Neuronal stem cell (in vitro differentiated cells): ENCODE results near the gene PCCB.

ENCODE experiments used
- DNase-seq: peaks from one replicate; pipeline ENCODE4 v3.0.0-alpha.2; 2013; ENCODE audit warnings: low spot score
- H2AFZ ChIP-seq: one replicate; pipeline ENCODE4 v1.6.1; 2013; ENCODE audit warnings: mild to moderate bottlenecking, low read length, inconsistent platforms
- H2AK5ac ChIP-seq: 2 replicates; pipeline ENCODE4 v1.6.1; 2013; ENCODE audit warnings: low read depth, mild to moderate bottlenecking, inconsistent platforms, low read length, moderate library complexity, mixed read lengths
- H2BK120ac ChIP-seq: 2 replicates; pipeline ENCODE4 v1.6.1; 2013; ENCODE audit warnings: low read depth, mild to moderate bottlenecking, inconsistent platforms, low read length, moderate library complexity, mixed read lengths
- H2BK12ac ChIP-seq: one replicate; pipeline ENCODE4 v1.6.1; 2013; ENCODE audit warnings: low read length, inconsistent platforms
- H2BK15ac ChIP-seq: 2 replicates; pipeline ENCODE4 v1.6.1; 2013; ENCODE audit warnings: mild to moderate bottlenecking, low read length, inconsistent platforms, mixed read lengths
- H2BK5ac ChIP-seq: one replicate; pipeline ENCODE4 v1.6.1; 2013; ENCODE audit warnings: inconsistent platforms, mild to moderate bottlenecking, low read length, moderate library complexity
- H3K14ac ChIP-seq: one replicate; pipeline ENCODE4 v1.6.1; 2013; ENCODE audit warnings: low read length, inconsistent platforms
- H3K18ac ChIP-seq: 2 replicates; pipeline ENCODE4 v1.6.1; 2013; ENCODE audit warnings: low read length, inconsistent platforms
- H3K23ac ChIP-seq: 2 replicates; pipeline ENCODE4 v1.6.1; 2013; ENCODE audit warnings: low read depth, mild to moderate bottlenecking, mixed read lengths, low read length, inconsistent platforms; ENCODE audit not compliant: poor library complexity
- H3K27ac ChIP-seq: replicated peaks from 3 replicates; pipeline ENCODE4 v1.5.1; 2013; ENCODE audit warnings: low read length, inconsistent platforms
- H3K27me3 ChIP-seq, 3 experiments: 2 replicates each; pipeline ENCODE4 v1.6.1; 2013; ENCODE audit warnings: low read length in 3 of 3, mild to moderate bottlenecking in 2 of 3, inconsistent platforms in 1 of 3, low read depth in 1 of 3, mixed read lengths in 1 of 3, moderate library complexity in 1 of 3; ENCODE audit not compliant: control insufficient read depth in 3 of 3, insufficient read depth in 3 of 3
- H3K36me3 ChIP-seq, 2 donors: replicated peaks in 1 of 2; 2 replicates each; pipeline ENCODE4 v1.6.1; 2013; ENCODE audit warnings: low read length in 2 of 2; ENCODE audit not compliant: control insufficient read depth in 2 of 2, insufficient read depth in 2 of 2
- H3K4ac ChIP-seq: 2 replicates; pipeline ENCODE4 v1.6.1; 2013; ENCODE audit warnings: inconsistent platforms, mild to moderate bottlenecking, low read length, moderate library complexity
- H3K4me1 ChIP-seq, 2 donors: 1 replicate in 1 of 2; 2 replicates in 1 of 2; pipeline ENCODE4 v1.6.1; 2013; ENCODE audit warnings: low read length in 2 of 2, low read depth in 1 of 2; ENCODE audit not compliant: control insufficient read depth in 2 of 2, insufficient read depth in 1 of 2
- H3K4me2 ChIP-seq: one replicate; pipeline ENCODE4 v1.6.1; 2013; ENCODE audit warnings: mild to moderate bottlenecking, low read length, inconsistent platforms; ENCODE audit not compliant: insufficient read depth, poor library complexity, severe bottlenecking
- H3K4me3 ChIP-seq, 2 donors: 2 replicates each; pipeline ENCODE4 v1.5.1; 2013; ENCODE audit warnings: low read length in 2 of 2, mild to moderate bottlenecking in 2 of 2, inconsistent platforms in 1 of 2, moderate library complexity in 1 of 2
- H3K79me1 ChIP-seq: one replicate; pipeline ENCODE4 v1.6.1; 2013; ENCODE audit warnings: low read depth, mild to moderate bottlenecking, inconsistent platforms, low read length, moderate library complexity
- H3K9ac ChIP-seq: one replicate; pipeline ENCODE4 v1.6.1; 2013; ENCODE audit warnings: mild to moderate bottlenecking, low read depth, low read length, inconsistent platforms; ENCODE audit not compliant: poor library complexity
- H3K9me3 ChIP-seq, 2 donors: replicated peaks in 1 of 2; 2 replicates each; pipeline versions ENCODE3 to v1.6.1; 2013; ENCODE audit warnings: low read length in 2 of 2, mild to moderate bottlenecking in 2 of 2, inconsistent platforms in 1 of 2, low read depth in 1 of 2, mixed read lengths in 1 of 2, moderate library complexity in 1 of 2; ENCODE audit not compliant: control insufficient read depth in 2 of 2, insufficient read depth in 1 of 2
- H4K8ac ChIP-seq: one replicate; pipeline ENCODE4 v1.6.1; 2013; ENCODE audit warnings: low read depth, mild to moderate bottlenecking, inconsistent platforms, low read length, moderate library complexity
- H4K91ac ChIP-seq: one replicate; pipeline ENCODE4 v1.6.1; 2013; ENCODE audit warnings: low read length, low read depth, mild to moderate bottlenecking, inconsistent platforms; ENCODE audit not compliant: poor library complexity
- WGBS, 2 donors: extraction: QIAGEN DNeasy Blood & Tissue Kit; methylation state at CpG; one replicate each; pipeline ENCODE4 v1.1.7; 2013; ENCODE audit warnings: missing lambda C conversion rate in 2 of 2, mixed read lengths in 1 of 2; ENCODE audit not compliant: insufficient read length in 2 of 2, insufficient replicate concordance in 1 of 2; ENCODE audit errors: extremely low coverage in 2 of 2; 5-methylcytosine and 5-hydroxymethylcytosine counted together

The PCCB gene

DNA sequence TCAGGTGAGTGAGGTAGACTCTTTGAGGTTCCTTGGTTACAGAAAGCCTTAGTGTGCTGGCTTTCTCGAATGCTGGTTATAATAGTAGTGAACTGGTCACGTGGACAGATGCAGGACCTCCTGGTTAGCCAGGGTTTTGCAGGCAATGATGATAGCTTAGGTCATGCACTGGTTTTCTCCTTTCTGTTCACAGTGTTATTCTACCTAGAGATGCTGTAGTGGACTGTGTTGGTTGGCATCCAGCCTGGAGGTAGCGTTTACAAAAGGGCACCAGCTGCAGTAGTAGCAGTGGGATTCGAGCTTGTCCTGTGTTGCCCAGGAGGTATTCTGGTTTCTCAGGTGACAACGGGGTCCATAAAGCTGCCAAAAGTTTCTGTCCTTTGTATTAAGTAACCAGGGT lies 27.0 kb downstream of the PCCB start:
- Histone ChIP-seq H2AFZ (no peak overlapping the region), H3K23ac (no peak overlapping the region), H3K4me2 (no peak overlapping the region), H3K9me3 (peaks cover 7 to 31% of the 10 kb centered on the region in 2 donors), H2BK5ac (no peak overlapping the region), H3K18ac (no peak overlapping the region), H3K4me1 (no peaks in the 10 kb centered on the region), H3K36me3 (peaks cover 4 to 22% of the 10 kb centered on the region in 2 donors), H3K27me3 (no peaks in the 10 kb centered on the region), H2BK12ac (no peak overlapping the region), H2AK5ac (no peak overlapping the region), H2BK15ac (no peak overlapping the region), H4K8ac (no peak overlapping the region), H3K14ac (no peak overlapping the region), H3K79me1 (no peaks in the 10 kb centered on the region), H4K91ac (no peak overlapping the region), H2BK120ac (no peak overlapping the region), H3K27ac (no peak overlapping the region), H3K4me3 (no peak overlapping the region), H3K9ac (no peak overlapping the region), H3K4ac (no peak overlapping the region)
- DNase-seq: no peak
- WGBS, 2 donors: no CpG with 5 or more reads among the region's 5 CpGs

DNA sequence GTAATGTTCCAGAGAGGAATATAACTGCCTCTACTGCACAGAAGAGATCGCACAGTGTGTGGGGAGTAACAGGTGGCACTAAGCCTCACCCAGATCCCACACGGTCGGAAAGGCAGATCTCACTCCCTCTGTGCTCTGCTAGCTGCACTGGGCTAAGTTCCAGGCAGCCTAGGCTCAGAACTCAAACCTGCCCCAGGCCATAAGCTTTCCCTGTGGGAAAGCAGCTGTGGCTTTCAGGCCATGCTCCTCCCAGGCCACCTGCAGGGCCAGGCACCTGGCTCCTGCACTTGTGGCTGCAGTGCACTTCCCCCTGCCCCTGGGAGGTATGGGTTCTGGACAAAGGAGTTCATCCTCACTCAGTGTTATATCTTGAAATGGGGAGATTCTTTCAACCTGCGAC lies 27.5 kb downstream of the PCCB start:
- H4K8ac ChIP-seq: no peak overlapping the region
- H3K4me1 ChIP-seq: no peaks in the 10 kb centered on the region
- peaks cover 4 to 22% of the 10 kb centered on the region in 2 donors for H3K36me3 ChIP-seq
- H3K79me1 ChIP-seq: no peaks in the 10 kb centered on the region
- H3K27ac ChIP-seq: no peak overlapping the region
- H2AK5ac ChIP-seq: no peak overlapping the region
- no peak overlapping the region for H3K14ac ChIP-seq
- H3K23ac ChIP-seq: no peak overlapping the region
- H2BK5ac ChIP-seq: no peak overlapping the region
- H3K27me3 ChIP-seq: no peaks in the 10 kb centered on the region
- H3K9me3 ChIP-seq: peaks cover 7 to 31% of the 10 kb centered on the region in 2 donors
- no peak overlapping the region for H2BK120ac ChIP-seq
- H2BK15ac ChIP-seq: no peak overlapping the region
- no CpG with 5 or more reads among the region's 4 CpGs for WGBS, 2 donors
- no peak for DNase-seq
- H2AFZ ChIP-seq: no peak overlapping the region
- no peak overlapping the region for H2BK12ac ChIP-seq
- no peak overlapping the region for H3K18ac ChIP-seq
- no peak overlapping the region for H4K91ac ChIP-seq
- no peak overlapping the region for H3K4me3 ChIP-seq
- no peak overlapping the region for H3K4me2 ChIP-seq
- no peak overlapping the region for H3K9ac ChIP-seq
- H3K4ac ChIP-seq: no peak overlapping the region

DNA sequence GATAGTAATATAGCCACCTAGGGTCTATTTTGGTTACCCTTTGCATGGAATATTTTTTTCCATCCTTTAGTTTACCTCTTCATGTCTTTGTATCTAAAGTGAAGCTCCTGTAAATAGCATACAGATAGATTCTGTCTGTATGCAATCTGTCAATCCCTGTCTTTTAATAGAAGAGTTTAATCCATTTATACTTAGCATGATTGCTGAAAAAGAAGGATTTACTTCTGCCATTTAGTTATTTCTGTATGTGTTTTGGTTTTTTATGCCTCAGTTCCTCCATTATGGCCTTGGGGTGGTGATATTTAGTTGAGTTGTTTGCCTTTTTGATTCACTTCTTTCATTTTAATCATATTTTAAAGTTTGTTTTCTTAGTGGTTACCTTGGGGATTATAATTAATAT lies 29.0 kb downstream of the PCCB start:
- peaks cover 7 to 31% of the 10 kb centered on the region in 2 donors for H3K9me3 ChIP-seq
- no peak overlapping the region for H3K4ac ChIP-seq
- no peak overlapping the region for H2AFZ ChIP-seq
- H3K36me3 ChIP-seq: peaks cover 8 to 31% of the 10 kb centered on the region in 2 donors
- H3K79me1 ChIP-seq: no peaks in the 10 kb centered on the region
- no peaks in the 10 kb centered on the region for H3K4me1 ChIP-seq
- no peak overlapping the region for H3K27ac ChIP-seq
- H2AK5ac ChIP-seq: no peak overlapping the region
- H4K8ac ChIP-seq: no peak overlapping the region
- no peak overlapping the region for H2BK120ac ChIP-seq
- no peak for DNase-seq
- H3K4me2 ChIP-seq: no peak overlapping the region
- no peak overlapping the region for H3K4me3 ChIP-seq
- H3K9ac ChIP-seq: no peak overlapping the region
- H3K27me3 ChIP-seq: no peaks in the 10 kb centered on the region
- H2BK15ac ChIP-seq: no peak overlapping the region
- no peak overlapping the region for H2BK12ac ChIP-seq
- H3K18ac ChIP-seq: no peak overlapping the region
- no peak overlapping the region for H2BK5ac ChIP-seq
- no peak overlapping the region for H3K14ac ChIP-seq
- no peak overlapping the region for H4K91ac ChIP-seq
- no peak overlapping the region for H3K23ac ChIP-seq

DNA sequence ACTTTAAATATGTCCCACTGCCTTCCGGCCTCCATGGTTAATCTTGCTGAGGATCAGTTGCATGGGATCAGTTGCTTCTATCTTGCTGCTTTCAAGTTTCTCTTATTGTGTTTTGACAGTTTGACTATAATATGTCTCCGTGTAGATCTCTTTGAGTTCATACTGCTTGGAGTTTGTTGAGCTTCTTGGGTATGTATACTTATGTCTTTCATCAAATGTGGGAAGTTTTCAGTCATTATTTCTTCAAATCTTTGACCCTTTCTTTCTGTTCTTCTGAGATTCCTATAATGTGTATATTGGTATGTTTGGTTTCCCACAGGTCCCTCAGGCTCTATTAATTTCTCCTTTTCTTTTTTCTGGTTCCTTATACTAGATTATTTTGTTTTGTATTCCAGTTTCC lies 30.8 kb downstream of the PCCB start:
- DNase-seq: no peak
- Histone ChIP-seq H2BK12ac (no peak overlapping the region), H4K91ac (no peak overlapping the region), H2AK5ac (no peak overlapping the region), H3K4me3 (no peak overlapping the region), H3K4me1 (no peaks in the 10 kb centered on the region), H3K23ac (no peak overlapping the region), H3K4ac (no peak overlapping the region), H2BK15ac (no peak overlapping the region), H3K27me3 (no peaks in the 10 kb centered on the region), H3K18ac (no peak overlapping the region), H3K36me3 (peaks cover 11 to 46% of the 10 kb centered on the region in 2 donors), H2AFZ (no peak overlapping the region), H3K79me1 (no peaks in the 10 kb centered on the region), H4K8ac (no peak overlapping the region), H3K9ac (no peak overlapping the region), H3K14ac (no peak overlapping the region), H2BK5ac (no peak overlapping the region), H3K4me2 (no peak overlapping the region), H3K27ac (no peak overlapping the region), H3K9me3 (peaks cover 7 to 31% of the 10 kb centered on the region in 2 donors), H2BK120ac (no peak overlapping the region)
- WGBS, 2 donors: no CpG with 5 or more reads among the region's 2 CpGs
